IPS-15b (cell line): ENCODE measurements around the gene ATP13A4.

Experiments
- H3K27me3 ChIP-seq: one replicate; pipeline ENCODE4 v1.6.1; 2013; ENCODE audit warnings: low read length; ENCODE audit not compliant: control insufficient read depth, insufficient read depth
- H3K36me3 ChIP-seq: one replicate; pipeline ENCODE4 v1.6.1; 2013; ENCODE audit warnings: low read length; ENCODE audit not compliant: control insufficient read depth, insufficient read depth
- H3K4me1 ChIP-seq: one replicate; pipeline ENCODE4 v1.6.1; 2013; ENCODE audit warnings: mild to moderate bottlenecking, low read length; ENCODE audit not compliant: control insufficient read depth, insufficient read depth
- H3K4me3 ChIP-seq: one replicate; pipeline ENCODE4 v1.5.1; 2013; ENCODE audit warnings: low read depth, low read length
- H3K9ac ChIP-seq: one replicate; pipeline ENCODE4 v1.6.1; 2013; ENCODE audit warnings: low read depth, mild to moderate bottlenecking, low read length
- H3K9me3 ChIP-seq: one replicate; pipeline ENCODE4 v1.6.1; 2013; ENCODE audit warnings: mild to moderate bottlenecking, low read length; ENCODE audit not compliant: control insufficient read depth, insufficient read depth

ATP13A4 gene

GRCh38 chr3:193586526-193586925 lies 31.8 kb upstream of the ATP13A4 start:
- H3K9ac ChIP-seq: no peak overlapping the region

GRCh38 chr3:193585530-193585929 lies 30.8 kb upstream of the ATP13A4 start:
- Histone ChIP-seq H3K9me3 (no peaks in the 10 kb centered on the region), H3K4me1 (no peaks in the 10 kb centered on the region), H3K36me3 (no peaks in the 10 kb centered on the region), H3K9ac (no peak overlapping the region), H3K4me3 (no peak overlapping the region), H3K27me3 (no peaks in the 10 kb centered on the region)

More at GRCh38 chr3:193586526-193586925, 31.8 kb upstream of the ATP13A4 start:
- Histone ChIP-seq H3K9me3 (no peaks in the 10 kb centered on the region), H3K4me1 (no peaks in the 10 kb centered on the region), H3K36me3 (no peaks in the 10 kb centered on the region), H3K27me3 (no peaks in the 10 kb centered on the region), H3K4me3 (no peak overlapping the region)

GRCh38 chr3:193574488-193575070 lies 19.9 kb upstream of the ATP13A4 start:
- no peak overlapping the region for H3K4me3 ChIP-seq
- H3K4me1 ChIP-seq: no peaks in the 10 kb centered on the region
- no peak overlapping the region for H3K9ac ChIP-seq
- no peaks in the 10 kb centered on the region for H3K36me3 ChIP-seq
- no peaks in the 10 kb centered on the region for H3K27me3 ChIP-seq
- no peaks in the 10 kb centered on the region for H3K9me3 ChIP-seq

GRCh38 chr3:193573403-193574191 lies 18.9 kb upstream of the ATP13A4 start:
- Histone ChIP-seq H3K9ac (no peak overlapping the region), H3K36me3 (no peaks in the 10 kb centered on the region), H3K4me3 (no peak overlapping the region), H3K9me3 (no peaks in the 10 kb centered on the region), H3K27me3 (no peaks in the 10 kb centered on the region), H3K4me1 (no peaks in the 10 kb centered on the region)

GRCh38 chr3:193572426-193572908 lies 17.8 kb upstream of the ATP13A4 start:
- Histone ChIP-seq H3K36me3 (no peaks in the 10 kb centered on the region), H3K9me3 (no peaks in the 10 kb centered on the region), H3K4me3 (no peak overlapping the region), H3K27me3 (no peaks in the 10 kb centered on the region), H3K9ac (no peak overlapping the region), H3K4me1 (no peaks in the 10 kb centered on the region)

GRCh38 chr3:193569119-193569518 lies 14.4 kb upstream of the ATP13A4 start:
- no peak overlapping the region for H3K9ac ChIP-seq
- H3K36me3 ChIP-seq: no peaks in the 10 kb centered on the region
- no peaks in the 10 kb centered on the region for H3K27me3 ChIP-seq
- no peaks in the 10 kb centered on the region for H3K9me3 ChIP-seq
- H3K4me3 ChIP-seq: no peak overlapping the region
- H3K4me1 ChIP-seq: no peaks in the 10 kb centered on the region

- no peak overlapping the region for H3K4me3 ChIP-seq
- no peaks in the 10 kb centered on the region for H3K4me1 ChIP-seq
- H3K27me3 ChIP-seq: no peaks in the 10 kb centered on the region
- no peaks in the 10 kb centered on the region for H3K36me3 ChIP-seq
- no peaks in the 10 kb centered on the region for H3K9me3 ChIP-seq
- H3K9ac ChIP-seq: no peak overlapping the region
Measured at GRCh38 chr3:193564012-193564411, 9.3 kb upstream of the ATP13A4 start.

- Histone ChIP-seq H3K36me3 (no peaks in the 10 kb centered on the region), H3K27me3 (no peaks in the 10 kb centered on the region), H3K9ac (no peak overlapping the region), H3K4me1 (no peaks in the 10 kb centered on the region), H3K4me3 (no peak overlapping the region), H3K9me3 (no peaks in the 10 kb centered on the region)
Measured at GRCh38 chr3:193563426-193563825, 8.7 kb upstream of the ATP13A4 start.

- Histone ChIP-seq H3K9me3 (no peaks in the 10 kb centered on the region), H3K36me3 (no peaks in the 10 kb centered on the region), H3K4me3 (no peak overlapping the region), H3K9ac (no peak overlapping the region), H3K27me3 (no peaks in the 10 kb centered on the region), H3K4me1 (no peaks in the 10 kb centered on the region)
Measured at GRCh38 chr3:193560870-193561269, 6.2 kb upstream of the ATP13A4 start.

GRCh38 chr3:193560091-193560490 lies 5.4 kb upstream of the ATP13A4 start:
- Histone ChIP-seq H3K9ac (no peak overlapping the region), H3K4me3 (no peak overlapping the region), H3K36me3 (no peaks in the 10 kb centered on the region), H3K9me3 (no peaks in the 10 kb centered on the region), H3K27me3 (no peaks in the 10 kb centered on the region), H3K4me1 (no peaks in the 10 kb centered on the region)

- H3K36me3 ChIP-seq: no peaks in the 10 kb centered on the region
Measured at GRCh38 chr3:193559100-193559499, 4.4 kb upstream of the ATP13A4 start.

GRCh38 chr3:193556841-193557240 lies 2.1 kb upstream of the ATP13A4 start:
- H3K36me3 ChIP-seq: no peaks in the 10 kb centered on the region
- H3K27me3 ChIP-seq: no peaks in the 10 kb centered on the region

More at GRCh38 chr3:193559100-193559499, 4.4 kb upstream of the ATP13A4 start:
- Histone ChIP-seq H3K4me1 (peaks cover 2% of the 10 kb centered on the region), H3K9me3 (no peaks in the 10 kb centered on the region), H3K27me3 (no peaks in the 10 kb centered on the region), H3K4me3 (no peak overlapping the region), H3K9ac (no peak overlapping the region)

More at GRCh38 chr3:193556841-193557240, 2.1 kb upstream of the ATP13A4 start:
- no peak overlapping the region for H3K9ac ChIP-seq
- H3K4me1 ChIP-seq: peaks cover 2% of the 10 kb centered on the region
- no peak overlapping the region for H3K4me3 ChIP-seq
- no peaks in the 10 kb centered on the region for H3K9me3 ChIP-seq
